ENCODE results near the gene PTCD3.

The PTCD3 gene

DNA sequence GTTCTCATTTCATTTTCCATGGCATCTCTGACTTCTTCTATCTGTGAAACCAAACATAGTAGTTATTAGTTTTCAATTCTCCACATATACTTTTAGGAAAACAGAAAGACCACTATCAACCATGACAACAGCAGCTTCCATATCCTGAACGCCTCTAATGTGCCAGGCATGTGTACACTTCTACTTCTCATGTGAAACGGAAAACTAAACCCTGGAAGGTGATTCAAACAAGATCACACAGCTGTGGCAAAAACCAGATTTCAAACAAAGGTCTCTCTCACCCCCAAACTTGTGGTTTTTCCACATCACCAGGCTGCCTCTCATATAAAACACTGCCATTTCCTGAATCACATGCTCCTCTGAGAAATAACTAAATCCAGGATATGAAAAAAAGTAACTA lies 41.8 kb downstream of the PTCD3 start:
- DNase-seq = no peak

DNA sequence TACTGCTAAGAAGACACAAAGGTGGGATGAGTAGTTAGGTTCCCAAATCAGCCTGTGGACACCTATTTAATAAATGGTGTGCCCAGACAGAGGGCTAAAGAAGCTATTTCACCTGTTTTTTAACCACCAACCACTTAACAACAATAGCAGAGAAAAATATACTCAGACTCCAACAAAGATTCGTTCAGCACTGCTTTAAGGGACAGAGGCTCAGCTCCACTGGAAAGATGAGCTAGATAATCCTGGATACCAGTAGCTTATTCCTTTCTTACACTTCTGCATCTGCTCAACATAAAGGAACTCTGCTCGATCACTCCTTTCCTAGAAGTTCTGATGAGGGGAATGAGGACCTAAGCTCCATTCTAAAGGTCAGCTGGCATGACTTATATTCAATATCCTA lies 44.5 kb downstream of the PTCD3 start:
- no peak for DNase-seq

DNA sequence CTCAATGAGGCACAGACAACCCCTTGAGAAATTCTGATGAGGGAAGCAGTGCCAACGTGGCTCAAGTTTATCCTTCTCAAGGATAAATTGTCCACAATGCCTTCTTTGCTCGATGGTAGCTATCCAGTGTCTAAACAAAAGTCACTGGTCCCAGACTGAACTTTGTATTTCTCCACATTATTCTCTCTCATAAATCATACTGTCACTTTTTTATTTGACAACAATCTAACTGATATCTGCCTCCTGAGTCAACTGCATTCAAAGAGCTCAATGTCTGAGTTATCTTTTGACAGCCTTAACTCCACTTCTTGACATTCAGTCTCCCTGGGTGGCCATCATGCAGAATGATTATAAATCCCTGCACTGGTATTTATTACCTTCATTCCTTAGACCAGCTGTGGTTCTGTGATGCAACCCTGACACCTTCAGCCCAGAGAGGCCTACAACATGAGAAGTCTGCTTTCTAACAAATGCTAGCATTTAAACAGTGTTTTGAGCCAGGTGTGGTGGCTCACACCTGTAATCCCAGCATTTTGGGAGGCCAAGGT lies 51.0 kb downstream of the PTCD3 start:
- DNase-seq = no peak

DNA sequence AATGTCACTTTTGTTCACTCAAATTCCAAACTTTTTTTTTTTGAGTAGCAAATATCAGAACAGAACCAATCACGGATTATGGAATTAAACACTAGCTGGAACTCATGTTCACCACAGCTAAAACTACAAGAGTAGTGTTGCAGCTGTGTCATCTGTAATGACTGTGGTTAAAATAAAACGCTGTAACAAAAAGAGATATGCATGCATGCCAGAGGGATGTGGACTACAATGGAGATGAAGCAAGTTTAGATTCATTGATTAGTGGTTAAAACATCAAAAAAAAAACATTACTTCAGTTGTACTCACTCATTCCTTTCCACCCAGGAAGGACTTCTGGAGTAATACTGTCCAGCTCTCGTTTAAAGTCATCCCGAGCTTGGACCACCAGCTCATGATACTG lies 52.3 kb downstream of the PTCD3 start:
- DNase-seq = no peak

DNA sequence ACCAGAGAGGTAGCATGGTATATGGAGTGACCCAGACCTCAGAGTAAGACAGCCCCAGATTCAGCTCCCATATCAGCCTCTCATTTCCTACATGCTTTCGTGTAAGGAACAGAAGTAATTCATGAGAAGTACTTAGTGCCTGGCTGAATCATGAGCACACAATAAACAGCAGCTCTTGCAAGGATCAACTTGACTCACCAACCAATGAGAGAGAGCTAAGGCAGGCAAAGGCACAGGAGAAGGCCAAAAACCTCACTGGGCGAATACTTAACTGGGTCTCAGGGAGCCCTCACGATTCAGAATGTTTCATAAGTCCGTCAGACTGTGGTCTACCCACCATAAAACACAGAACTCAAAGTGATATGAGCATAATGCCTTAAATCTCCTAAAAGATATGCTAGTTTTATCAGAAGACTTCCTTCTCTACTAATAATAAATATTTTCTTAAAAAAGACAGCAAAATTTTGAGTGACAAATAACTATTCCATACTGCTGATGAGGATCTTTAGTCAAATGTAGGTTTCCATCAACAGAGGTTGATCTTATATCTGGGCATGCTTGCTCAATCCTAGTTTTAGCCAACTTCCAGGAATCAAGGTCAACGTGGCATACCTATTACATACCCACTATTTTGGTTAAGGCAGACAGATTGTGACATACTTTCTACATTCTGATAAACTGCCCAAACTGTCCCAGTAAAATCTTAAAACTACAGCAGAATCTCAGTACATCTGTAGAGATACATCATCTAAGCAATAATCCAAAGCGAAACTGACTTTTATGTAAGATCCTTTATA lies 54.3 kb downstream of the PTCD3 start:
- no peak for DNase-seq

DNA sequence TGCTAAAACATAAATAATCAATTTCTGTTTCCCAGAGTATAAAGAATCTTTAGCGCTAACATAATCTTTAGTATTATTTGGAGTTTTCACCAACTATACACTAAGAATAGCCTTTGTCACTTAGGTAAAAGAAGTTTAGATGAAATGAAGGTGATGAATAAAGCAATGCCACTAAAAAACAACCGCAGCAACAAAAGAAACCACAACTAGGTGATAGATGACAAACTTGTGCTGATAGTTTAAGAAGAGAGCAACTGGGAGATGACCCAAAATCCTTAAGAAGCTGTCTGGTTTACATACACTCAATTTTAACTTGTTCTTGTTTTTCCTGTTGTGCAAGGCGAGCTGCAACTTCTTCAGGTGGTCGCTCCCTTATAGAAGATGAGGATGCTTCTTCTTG lies 64.4 kb downstream of the PTCD3 start:
- DNase-seq = no peak

DNA sequence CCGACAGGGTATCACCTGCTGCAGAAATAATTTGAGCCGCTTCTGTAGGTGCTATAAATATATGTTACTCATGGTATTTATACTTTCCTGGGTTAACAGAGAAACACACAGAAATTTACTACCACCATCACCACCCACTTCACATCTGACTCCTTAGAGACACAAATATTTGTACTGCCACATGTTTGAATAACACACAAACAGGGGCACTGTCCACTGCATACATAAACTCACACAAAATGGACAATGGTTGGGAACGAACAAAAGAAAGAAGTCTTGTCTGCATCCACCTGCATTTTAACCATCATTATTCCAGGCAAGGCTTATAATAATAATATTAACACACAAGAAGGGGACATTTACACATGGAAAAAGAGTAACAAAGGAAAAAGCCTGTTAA lies 65.3 kb downstream of the PTCD3 start:
- no peak for DNase-seq

DNA sequence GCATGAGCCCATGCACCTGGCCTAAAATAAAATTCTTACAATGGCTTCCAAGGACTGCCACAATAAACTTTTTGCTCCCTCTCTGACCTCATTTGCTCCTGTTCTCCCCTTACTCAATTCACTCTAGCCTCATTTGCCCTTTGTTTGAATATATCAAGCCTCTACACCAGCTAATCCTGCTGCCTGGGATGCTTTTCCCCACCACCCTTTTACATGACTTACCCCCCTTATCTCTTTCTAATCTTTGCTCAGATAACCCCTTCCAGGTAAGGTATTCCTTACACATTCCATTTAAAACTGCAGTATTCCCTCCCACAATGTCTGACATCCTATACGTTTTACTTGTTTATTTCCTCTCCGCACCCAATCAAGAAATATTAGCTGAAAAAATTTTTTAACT lies 66.6 kb downstream of the PTCD3 start:
- DNase-seq = no peak

DNA sequence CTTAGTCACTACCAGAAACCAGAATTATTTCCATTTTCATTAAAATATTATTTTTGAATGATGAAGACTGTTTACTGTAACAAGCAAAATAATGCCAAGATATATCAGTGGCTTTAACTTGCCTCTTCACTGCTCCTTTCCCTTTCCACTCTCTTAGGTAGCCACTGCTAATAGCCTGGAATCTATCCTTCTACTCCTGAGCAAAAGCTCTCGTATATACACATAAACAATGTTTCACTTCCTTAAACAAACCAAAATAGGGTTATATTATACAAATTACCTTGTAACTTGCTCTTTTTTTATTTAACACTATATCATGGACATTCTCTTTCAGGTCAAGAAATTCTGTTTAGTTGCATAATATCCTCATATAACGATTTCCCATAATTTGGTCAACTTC lies 68.4 kb downstream of the PTCD3 start:
- no peak for DNase-seq

DNA sequence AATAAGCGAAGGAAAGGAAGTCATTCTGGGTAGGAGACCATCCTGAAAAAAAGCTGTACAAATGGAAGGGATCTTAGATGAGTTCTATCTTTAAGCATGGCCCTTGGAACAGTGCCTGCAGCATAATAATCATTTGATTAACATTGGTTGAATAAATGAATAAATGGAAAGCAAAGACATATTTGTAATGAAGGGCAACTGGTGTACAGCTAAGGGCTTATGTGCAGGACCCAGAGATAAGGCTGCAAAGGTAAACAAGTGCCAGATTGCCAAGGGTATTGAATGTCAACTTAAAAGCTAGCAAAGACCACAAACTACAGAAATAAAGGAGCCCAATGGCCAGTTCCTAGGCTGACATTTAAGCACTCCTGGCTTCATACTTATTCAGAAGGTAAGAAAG lies 69.8 kb downstream of the PTCD3 start:
- DNase-seq = no peak

DNA sequence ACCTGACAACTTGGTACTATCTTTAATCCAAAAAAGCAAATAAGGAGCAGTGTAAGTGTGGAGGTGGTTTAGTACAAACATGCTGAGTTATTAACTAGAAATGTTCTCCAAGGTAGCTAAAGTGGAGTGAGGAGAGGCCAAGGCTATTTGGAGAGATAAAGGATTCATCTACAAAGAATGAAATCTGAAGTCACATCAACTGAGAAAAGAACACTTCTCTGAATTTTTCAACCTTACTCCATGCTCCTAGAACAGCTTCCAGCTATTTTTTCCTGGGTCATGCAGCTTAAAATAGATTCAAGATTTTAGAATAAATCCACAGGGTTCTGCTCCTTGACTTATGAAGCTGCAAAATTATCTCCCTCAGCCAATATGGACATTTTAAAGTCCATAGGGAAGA lies 70.6 kb downstream of the PTCD3 start:
- no peak for DNase-seq

DNA sequence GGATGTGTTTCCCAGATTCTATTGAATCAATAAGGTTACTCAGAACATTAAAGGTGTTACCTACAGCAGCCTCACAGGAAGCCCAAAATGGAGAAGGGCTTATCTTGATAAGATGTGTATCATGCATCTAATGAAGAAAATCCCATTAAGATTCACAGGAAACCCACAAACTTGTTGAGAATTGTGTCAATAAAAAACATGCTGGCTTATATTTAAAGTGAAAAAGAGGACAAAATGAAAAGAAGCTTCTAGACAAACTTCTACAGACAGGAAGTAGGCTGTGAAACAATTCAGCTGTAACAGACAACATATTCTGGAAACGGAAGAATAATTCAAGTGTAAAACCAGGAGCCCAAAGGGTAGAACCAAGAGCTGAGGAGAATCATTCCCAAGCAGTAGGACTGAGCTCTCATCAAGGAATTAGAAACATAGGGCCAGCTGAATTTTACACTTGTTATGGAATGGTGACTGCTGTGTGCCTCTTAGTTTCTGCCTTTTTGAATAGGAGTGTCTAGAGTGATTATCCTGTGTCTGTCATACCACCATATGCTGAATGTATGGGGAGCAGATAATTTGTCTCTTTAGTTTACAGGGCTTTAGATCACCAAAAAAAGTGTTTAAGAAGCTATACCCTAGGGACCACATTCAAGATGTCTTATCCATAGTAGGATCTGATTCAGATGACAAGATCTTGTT lies 79.6 kb downstream of the PTCD3 start:
- no peak for DNase-seq

DNA sequence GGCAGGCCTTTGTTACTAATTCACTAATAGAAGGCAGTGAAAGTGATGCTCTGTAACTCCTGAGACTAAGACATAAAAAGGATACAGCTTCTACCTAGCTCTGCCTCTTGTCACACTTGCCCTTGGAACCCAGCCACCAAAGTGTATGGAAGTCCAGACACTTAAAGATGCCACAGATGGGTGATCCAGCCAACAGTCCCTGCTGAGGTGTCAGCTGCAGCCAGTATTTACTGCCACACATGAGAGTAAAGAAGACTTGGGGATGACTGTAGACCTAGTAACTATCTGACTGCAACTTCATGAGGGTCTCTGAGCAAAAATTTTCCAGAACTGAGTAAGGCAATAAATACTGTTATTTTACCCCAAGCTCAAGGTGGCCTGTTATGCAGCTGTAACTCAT lies 80.4 kb downstream of the PTCD3 start:
- no peak for DNase-seq

DNA sequence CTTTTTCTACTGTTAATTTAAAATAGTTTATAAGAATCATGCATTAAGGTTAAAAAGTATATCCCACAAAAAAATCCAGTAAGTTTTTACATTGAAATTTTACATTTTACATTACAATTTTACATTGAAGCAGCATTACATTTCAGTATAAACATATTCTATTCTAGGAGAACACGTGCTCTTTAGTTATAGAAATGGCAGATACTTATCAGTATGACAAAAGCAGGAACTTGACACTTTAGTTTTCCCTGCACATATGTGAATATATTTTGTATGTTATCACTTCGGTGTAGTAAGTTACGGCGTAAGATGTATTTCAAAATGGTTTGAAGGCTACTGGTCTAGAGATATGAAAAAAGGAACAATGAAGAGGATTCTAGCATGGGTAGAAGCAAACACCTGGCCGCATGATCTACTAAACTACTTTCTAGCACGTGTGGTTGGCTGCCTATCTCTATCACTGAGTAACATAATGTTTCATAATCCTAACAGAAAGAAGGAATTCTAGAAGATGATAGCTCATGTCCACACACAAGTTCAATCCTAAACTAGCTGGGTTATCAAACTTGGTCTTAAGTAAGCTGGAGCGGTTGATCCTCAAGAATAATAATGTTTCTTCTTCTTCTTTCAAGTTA lies 83.9 kb downstream of the PTCD3 start:
- DNase-seq = no peak

Measured in Kasumi-1 (cell line).